ENCODE measurements around the gene PRICKLE4.

The PRICKLE4 gene

DNA sequence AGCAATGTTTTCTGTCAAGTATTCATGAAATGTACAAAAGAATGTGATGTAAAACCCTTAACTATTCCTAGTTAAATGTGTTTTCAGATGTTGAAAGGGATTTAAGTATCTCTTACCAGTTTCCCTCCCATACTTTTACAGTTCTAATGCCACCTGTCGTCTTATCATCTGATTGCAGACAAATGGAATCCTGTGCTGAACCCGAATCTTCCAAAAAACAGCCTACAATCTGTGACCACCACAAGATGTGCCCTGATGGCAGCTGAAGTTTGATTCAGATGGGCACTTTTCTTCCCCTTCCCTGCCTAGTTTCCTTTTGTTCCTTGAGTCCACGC is 8.8 kb downstream of the PRICKLE4 start:
- DNase-seq (ENCODE audit: low read depth) = no peak
- TF ChIP-seq, protein P1, sequence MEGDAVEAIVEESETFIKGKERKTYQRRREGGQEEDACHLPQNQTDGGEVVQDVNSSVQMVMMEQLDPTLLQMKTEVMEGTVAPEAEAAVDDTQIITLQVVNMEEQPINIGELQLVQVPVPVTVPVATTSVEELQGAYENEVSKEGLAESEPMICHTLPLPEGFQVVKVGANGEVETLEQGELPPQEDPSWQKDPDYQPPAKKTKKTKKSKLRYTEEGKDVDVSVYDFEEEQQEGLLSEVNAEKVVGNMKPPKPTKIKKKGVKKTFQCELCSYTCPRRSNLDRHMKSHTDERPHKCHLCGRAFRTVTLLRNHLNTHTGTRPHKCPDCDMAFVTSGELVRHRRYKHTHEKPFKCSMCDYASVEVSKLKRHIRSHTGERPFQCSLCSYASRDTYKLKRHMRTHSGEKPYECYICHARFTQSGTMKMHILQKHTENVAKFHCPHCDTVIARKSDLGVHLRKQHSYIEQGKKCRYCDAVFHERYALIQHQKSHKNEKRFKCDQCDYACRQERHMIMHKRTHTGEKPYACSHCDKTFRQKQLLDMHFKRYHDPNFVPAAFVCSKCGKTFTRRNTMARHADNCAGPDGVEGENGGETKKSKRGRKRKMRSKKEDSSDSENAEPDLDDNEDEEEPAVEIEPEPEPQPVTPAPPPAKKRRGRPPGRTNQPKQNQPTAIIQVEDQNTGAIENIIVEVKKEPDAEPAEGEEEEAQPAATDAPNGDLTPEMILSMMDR (IDR thresholded peaks at IDR 0.05; ENCODE audit: low read depth, low read length, missing control alignments) = no peak
- no peak overlapping the region for H3K4me3 ChIP-seq (ENCODE audit: low read depth, low read length)

GRCh38 chr6:41790045-41790444 is 9.5 kb downstream of the PRICKLE4 start:
- H3K4me3 ChIP-seq (ENCODE audit: low read depth, low read length) = no peak overlapping the region
- TF ChIP-seq, protein P1 (IDR thresholded peaks at IDR 0.05; ENCODE audit: low read depth, low read length, missing control alignments) = no peak
- no peak for DNase-seq (ENCODE audit: low read depth)

DNA sequence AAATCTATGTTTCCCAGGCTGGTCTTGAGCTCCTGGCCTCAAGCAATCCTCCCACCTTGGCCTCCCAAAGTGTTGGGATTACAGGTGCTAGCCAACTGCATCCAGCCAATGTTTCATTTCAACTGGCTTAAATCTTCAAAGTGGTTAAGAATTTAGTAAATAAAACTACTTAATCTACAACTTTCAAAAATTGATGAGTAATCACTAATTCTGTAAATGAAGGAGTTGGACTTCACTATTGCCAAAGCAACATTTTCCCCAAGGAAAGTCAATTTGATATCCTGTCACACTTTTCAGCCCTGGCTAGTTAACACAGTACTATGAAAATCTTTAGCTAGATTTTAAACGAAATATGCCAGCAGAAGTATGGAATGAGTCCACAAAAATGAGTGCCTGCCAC is 10.7 kb downstream of the PRICKLE4 start:
- TF ChIP-seq, protein P1 (IDR thresholded peaks at IDR 0.05; ENCODE audit: low read depth, low read length, missing control alignments) = no peak
- DNase-seq (ENCODE audit: low read depth) = no peak
- H3K4me3 ChIP-seq (ENCODE audit: low read depth, low read length) = no peak overlapping the region

- H3K4me3 ChIP-seq (ENCODE audit: low read depth, low read length) = no peak overlapping the region
- TF ChIP-seq, protein P1 (IDR thresholded peaks at IDR 0.05; ENCODE audit: low read depth, low read length, missing control alignments) = no peak
- DNase-seq (ENCODE audit: low read depth) = no peak
These were observed 11.4 kb downstream of the PRICKLE4 start for GRCh38 chr6:41791984-41792383.

DNA sequence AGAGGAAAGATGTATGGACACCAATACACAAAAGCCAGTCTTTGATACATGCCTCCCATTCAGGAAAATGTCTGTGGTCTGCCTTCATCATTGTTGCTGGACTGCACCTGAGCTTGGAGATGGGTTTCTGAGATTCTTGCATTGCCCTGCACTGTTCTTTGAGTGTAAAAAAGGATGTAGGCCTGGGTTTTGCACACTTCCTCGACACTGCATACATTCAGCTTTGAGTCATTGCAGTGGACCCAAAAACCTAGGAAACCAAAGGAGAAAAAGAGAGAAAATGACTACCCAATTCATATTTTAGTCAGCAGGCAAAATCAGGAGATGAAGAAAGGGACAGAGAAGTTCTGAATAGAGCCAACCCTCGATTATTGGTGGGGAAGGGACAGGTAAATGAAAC is 15.9 kb downstream of the PRICKLE4 start:
- TF ChIP-seq, protein P1 (IDR thresholded peaks at IDR 0.05; ENCODE audit: low read depth, low read length, missing control alignments) = no peak
- DNase-seq (ENCODE audit: low read depth) = no peak
- no peak overlapping the region for H3K4me3 ChIP-seq (ENCODE audit: low read depth, low read length)

- TF ChIP-seq, protein P1 (IDR thresholded peaks at IDR 0.05; ENCODE audit: low read depth, low read length, missing control alignments) = no peak
- no peak overlapping the region for H3K4me3 ChIP-seq (ENCODE audit: low read depth, low read length)
- no peak for DNase-seq (ENCODE audit: low read depth)
These were observed 18.4 kb downstream of the PRICKLE4 start for GRCh38 chr6:41798901-41799558.

DNA sequence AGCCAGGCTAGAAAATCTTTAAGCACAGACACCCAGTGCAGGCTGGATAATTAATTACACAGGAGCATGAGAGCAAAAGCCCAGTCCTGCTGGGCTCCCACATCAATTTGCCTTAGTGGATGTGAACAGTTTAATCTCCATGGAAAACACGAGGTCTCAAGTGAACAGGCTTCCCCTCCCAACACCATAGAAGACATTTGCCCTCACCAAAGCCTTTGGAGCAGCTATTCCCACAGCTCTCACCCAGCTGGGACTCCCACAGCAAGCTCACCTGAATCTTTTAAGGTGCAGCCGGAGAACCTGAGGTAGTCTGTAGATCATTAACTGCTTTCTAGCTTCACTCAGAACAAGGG is 19.0 kb downstream of the PRICKLE4 start:
- no peak for DNase-seq (ENCODE audit: low read depth)
- TF ChIP-seq, protein P1 (IDR thresholded peaks at IDR 0.05; ENCODE audit: low read depth, low read length, missing control alignments) = no peak
- H3K4me3 ChIP-seq (ENCODE audit: low read depth, low read length) = no peak overlapping the region
